Esophagus muscularis mucosa (tissue), 4 donors: ENCODE results near the gene MACROD2.

Experiments
- EP300 ChIP-seq: sonication (generic); formaldehyde crosslinking; IDR thresholded peaks from one replicate; pipeline ENCODE4 v1.6.1; 2017; ENCODE audit warnings: antibody characterized with exemption
- POLR2A ChIP-seq: fragments of 450-650 bp; IDR thresholded peaks from one replicate; pipeline ENCODE4 v1.6.1; 2017; ENCODE audit warnings: antibody characterized with exemption, moderate library complexity, mild to moderate bottlenecking, low read depth
- POLR2AphosphoS5 ChIP-seq, 2 donors: sonication (generic); formaldehyde crosslinking; IDR thresholded peaks; one replicate each; pipeline ENCODE4 v1.6.1; 2017; ENCODE audit warnings: antibody characterized with exemption in 2 of 2
- TF ChIP-seq, protein P1 (sequence below), 3 experiments: fragments of 200-600 bp in 2 of 3; fragments of 450-650 bp in 1 of 3; sonication (generic) in 2 of 3; IDR thresholded peaks; one replicate each; pipeline ENCODE4 v1.5.1; 2017 to 2019; ENCODE audit warnings: antibody characterized with exemption in 3 of 3, mild to moderate bottlenecking in 2 of 3, moderate library complexity in 1 of 3

DNA sequence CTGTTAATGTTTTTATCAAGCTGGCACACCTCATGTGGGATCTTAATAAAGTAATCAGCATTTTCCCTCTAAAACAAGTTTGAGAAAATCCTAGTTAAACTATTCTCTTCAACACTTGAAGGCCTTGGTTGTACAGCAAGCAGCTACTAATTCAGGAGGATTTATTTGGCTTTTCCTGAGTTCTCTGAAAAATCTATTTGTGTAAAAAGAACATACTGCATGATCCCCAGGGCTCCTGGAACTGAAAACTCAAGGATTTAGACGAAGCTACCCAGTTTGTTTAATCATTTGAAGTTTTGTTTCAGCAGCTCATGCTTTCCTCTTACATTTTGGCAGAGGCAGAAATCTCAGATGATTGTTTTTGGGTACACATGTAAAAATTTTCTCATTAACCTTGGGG is 651.7 kb downstream of the MACROD2 start:
- TF ChIP-seq, protein P1, sequence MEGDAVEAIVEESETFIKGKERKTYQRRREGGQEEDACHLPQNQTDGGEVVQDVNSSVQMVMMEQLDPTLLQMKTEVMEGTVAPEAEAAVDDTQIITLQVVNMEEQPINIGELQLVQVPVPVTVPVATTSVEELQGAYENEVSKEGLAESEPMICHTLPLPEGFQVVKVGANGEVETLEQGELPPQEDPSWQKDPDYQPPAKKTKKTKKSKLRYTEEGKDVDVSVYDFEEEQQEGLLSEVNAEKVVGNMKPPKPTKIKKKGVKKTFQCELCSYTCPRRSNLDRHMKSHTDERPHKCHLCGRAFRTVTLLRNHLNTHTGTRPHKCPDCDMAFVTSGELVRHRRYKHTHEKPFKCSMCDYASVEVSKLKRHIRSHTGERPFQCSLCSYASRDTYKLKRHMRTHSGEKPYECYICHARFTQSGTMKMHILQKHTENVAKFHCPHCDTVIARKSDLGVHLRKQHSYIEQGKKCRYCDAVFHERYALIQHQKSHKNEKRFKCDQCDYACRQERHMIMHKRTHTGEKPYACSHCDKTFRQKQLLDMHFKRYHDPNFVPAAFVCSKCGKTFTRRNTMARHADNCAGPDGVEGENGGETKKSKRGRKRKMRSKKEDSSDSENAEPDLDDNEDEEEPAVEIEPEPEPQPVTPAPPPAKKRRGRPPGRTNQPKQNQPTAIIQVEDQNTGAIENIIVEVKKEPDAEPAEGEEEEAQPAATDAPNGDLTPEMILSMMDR (IDR thresholded peaks at IDR 0.05) = no peak
- no peak for TF ChIP-seq POLR2A
- no peak for TF ChIP-seq EP300
- TF ChIP-seq POLR2AphosphoS5 (IDR thresholded peaks at IDR 0.05) = no peak
